ENCODE measurements around the gene SPCS2. TPM values are rescaled to one million over a fixed set of nuclear protein-coding genes. Genes with fewer than 3 reads are reported as not detected.
"Not testable (repeated sequence)": the region's sequence is repeated elsewhere in the genome, so short reads cannot be mapped to it uniquely, and the experiment has no call there.

The SPCS2 gene
- total RNA-seq, 1 donor from 2014 or later = 15.9 TPM

- no peak for DNase-seq (ENCODE audit: low spot score)
These were observed 51.9 kb downstream of the SPCS2 start for GRCh38 chr11:75000975-75001354.

- no peak for DNase-seq (ENCODE audit: low spot score)
These were observed 52.6 kb downstream of the SPCS2 start for GRCh38 chr11:75001686-75002085.

GRCh38 chr11:75002516-75002915 is 53.5 kb downstream of the SPCS2 start:
- DNase-seq (ENCODE audit: low spot score) = no peak

GRCh38 chr11:75004215-75004614 is 55.1 kb downstream of the SPCS2 start:
- DNase-seq (ENCODE audit: low spot score) = no peak

GRCh38 chr11:75011357-75011756 is 62.3 kb downstream of the SPCS2 start:
- no peak for DNase-seq (ENCODE audit: low spot score)

- DNase-seq (ENCODE audit: low spot score) = no peak
These were observed 62.8 kb downstream of the SPCS2 start for GRCh38 chr11:75011872-75012271.

GRCh38 chr11:75013051-75013450 is 64.0 kb downstream of the SPCS2 start:
- no peak for DNase-seq (ENCODE audit: low spot score)

- peak; percentile 82 for DNase-seq (ENCODE audit: low spot score)
These were observed 65.1 kb downstream of the SPCS2 start for GRCh38 chr11:75014129-75014528.

- not testable (repeated sequence) for DNase-seq (ENCODE audit: low spot score)
These were observed 70.1 kb downstream of the SPCS2 start for GRCh38 chr11:75019200-75019599.

- not testable (repeated sequence) for DNase-seq (ENCODE audit: low spot score)
These were observed 71.3 kb downstream of the SPCS2 start for GRCh38 chr11:75020328-75020727.

- DNase-seq (ENCODE audit: low spot score) = peak; percentile 7
These were observed 73.2 kb downstream of the SPCS2 start for GRCh38 chr11:75022296-75022695.

GRCh38 chr11:75022759-75023396 is 73.8 kb downstream of the SPCS2 start:
- DNase-seq (ENCODE audit: low spot score) = peak; percentile 81

GRCh38 chr11:75023446-75024067 is 74.5 kb downstream of the SPCS2 start:
- no peak for DNase-seq (ENCODE audit: low spot score)

- DNase-seq (ENCODE audit: low spot score) = no peak
These were observed 75.0 kb downstream of the SPCS2 start for GRCh38 chr11:75024068-75024449.

- DNase-seq (ENCODE audit: low spot score) = no peak
These were observed 75.7 kb downstream of the SPCS2 start for GRCh38 chr11:75024764-75025211.

GRCh38 chr11:75025561-75025960 is 76.5 kb downstream of the SPCS2 start:
- no peak for DNase-seq (ENCODE audit: low spot score)

GRCh38 chr11:75028321-75028720 is 79.3 kb downstream of the SPCS2 start:
- DNase-seq (ENCODE audit: low spot score) = no peak

Other genes with a start within 250 kb of the SPCS2 start
- gene CHRDL2, start 217.8 kb upstream of the SPCS2 start, total RNA-seq (ENCODE audit: insufficient read depth, low replicate concordance) = not detected
- gene RNF169, start 200.4 kb upstream of the SPCS2 start, total RNA-seq (ENCODE audit: insufficient read depth, low replicate concordance) = 31.8 TPM
- 4.6 TPM for gene XRRA1, start 175 bp upstream of the SPCS2 start, total RNA-seq (ENCODE audit: insufficient read depth, low replicate concordance)
- gene NEU3, start 39.7 kb downstream of the SPCS2 start, total RNA-seq (ENCODE audit: insufficient read depth, low replicate concordance) = 5.1 TPM
- 10.1 TPM for gene OR2AT4, start 147.6 kb downstream of the SPCS2 start, total RNA-seq (ENCODE audit: insufficient read depth, low replicate concordance)
- 45.3 TPM for gene SLCO2B1, start 201.8 kb downstream of the SPCS2 start, total RNA-seq (ENCODE audit: insufficient read depth, low replicate concordance)